A172 (cell line): ENCODE results near the gene MPZL1. TPM values are rescaled to one million over a fixed set of nuclear protein-coding genes. Genes with fewer than 3 reads are reported as not detected.
A peak's percentile ranks its signal among the peaks of the same experiment; 100 is the strongest.
"Not testable (repeated sequence)": the region's sequence is repeated elsewhere in the genome, so short reads cannot be mapped to it uniquely, and the experiment has no call there.

ENCODE experiments used
- DNase-seq: peaks from one replicate; pipeline ENCODE4 v3.0.0-alpha.2; 2015; ENCODE audit warnings: low spot score
- total RNA-seq: library from RNA; depleted of rRNA; stranded (reverse); fragments of >200 nt; shearing (Covaris generic); gene quantifications from 2 replicates; pipeline ENCODE4 v1.2.3, GENCODE V29; 2014

MPZL1 gene
- total RNA-seq, 1 experiment from 2014 or later = 126 TPM

- DNase-seq = no peak
Measured at GRCh38 chr1:167781558-167781957, 59.8 kb downstream of the MPZL1 start.

- DNase-seq = no peak
Measured at GRCh38 chr1:167782946-167783345, 61.2 kb downstream of the MPZL1 start.

DNA sequence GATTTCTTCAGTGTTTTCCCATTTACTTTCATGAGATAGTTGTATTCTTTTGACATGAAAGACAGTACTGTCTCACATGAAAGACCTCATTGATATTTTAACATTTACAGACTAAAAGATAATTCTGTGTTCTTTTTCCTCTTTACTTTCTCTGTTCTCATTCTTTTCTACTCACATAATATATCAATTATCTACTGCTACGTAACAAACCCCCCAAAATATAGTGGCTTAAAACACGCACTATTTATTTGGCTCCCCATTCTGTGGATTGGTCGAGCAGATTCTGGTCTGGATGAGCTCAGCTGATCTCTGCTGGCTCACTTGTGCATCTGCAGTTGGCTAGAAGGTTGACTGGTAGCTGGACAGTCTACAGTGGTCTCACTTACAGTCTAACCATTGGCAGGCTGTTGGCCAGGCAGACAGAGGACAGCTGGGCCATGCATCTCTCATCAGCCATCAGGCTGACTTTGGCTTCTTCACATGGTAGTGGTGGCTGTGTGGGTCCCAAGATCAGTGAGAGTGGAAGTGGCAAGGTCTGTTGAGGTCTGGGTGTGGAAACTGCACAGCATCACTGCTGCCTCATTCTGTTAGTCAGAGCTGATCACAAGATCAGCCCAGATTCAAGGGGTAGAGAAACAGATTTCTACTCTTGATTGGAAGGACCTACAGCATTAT lies 63.2 kb downstream of the MPZL1 start:
- DNase-seq = no peak

DNA sequence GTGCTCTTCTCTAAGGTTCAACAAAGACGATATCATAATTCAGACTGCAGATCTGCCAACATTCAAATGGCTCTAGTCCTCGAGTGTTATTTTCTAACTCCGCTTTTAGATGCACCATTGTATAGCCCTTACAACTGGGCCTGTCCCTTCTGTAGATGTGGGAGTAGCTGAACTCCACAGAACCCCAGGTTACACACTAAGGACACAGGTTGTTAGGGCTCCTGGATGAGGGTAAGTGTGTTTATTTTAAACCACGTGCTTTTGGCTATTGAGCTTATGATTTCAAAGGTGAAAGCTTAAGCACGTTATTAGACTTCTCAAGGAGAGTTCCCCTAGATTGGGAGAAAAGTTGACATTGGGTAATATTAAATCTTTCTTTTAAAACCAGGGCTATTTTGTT lies 64.7 kb downstream of the MPZL1 start:
- DNase-seq = no peak

- DNase-seq = no peak
Measured at GRCh38 chr1:167789501-167789900, 67.7 kb downstream of the MPZL1 start.

DNA sequence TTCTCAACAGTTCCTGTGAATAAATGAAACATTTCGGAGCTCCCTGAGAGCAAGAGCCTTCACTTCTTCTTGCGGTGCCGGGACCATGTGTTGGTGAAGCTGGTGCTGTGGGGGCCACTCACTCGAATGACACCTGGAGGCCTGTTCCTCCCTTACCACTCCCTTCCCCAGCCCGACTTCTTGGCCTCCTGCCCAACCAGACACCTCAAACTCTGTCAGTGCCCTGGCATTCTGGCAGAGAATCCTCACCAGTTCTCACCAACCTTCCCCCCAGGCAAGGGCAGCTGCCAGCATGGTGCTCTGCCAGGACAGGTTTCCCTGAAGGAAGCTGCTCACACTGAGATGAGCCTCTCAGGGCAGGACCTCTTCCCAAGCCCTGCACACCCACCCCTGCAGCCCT lies 68.3 kb downstream of the MPZL1 start:
- no peak for DNase-seq

- peak; percentile 16 for DNase-seq
Measured at GRCh38 chr1:167791281-167792187, 69.8 kb downstream of the MPZL1 start.

DNA sequence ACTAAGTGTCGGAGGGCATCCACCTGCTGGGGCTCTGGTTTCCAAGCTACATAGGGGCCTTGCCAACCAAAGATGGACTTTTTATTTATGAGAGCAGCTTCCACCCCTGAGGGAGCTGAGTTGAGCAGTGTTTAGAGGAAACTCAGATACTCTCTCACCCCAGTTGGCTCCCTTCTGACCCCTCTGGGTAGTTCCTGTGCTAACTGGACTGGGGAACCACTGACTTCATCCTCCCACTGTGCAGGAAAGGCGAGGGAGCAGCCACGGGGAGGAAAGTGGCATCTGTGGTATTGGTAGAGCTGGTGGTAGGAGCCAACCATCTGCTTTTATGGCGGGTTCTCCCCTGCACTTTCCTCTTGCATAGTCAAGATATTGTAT lies 70.4 kb downstream of the MPZL1 start:
- no peak for DNase-seq

DNA sequence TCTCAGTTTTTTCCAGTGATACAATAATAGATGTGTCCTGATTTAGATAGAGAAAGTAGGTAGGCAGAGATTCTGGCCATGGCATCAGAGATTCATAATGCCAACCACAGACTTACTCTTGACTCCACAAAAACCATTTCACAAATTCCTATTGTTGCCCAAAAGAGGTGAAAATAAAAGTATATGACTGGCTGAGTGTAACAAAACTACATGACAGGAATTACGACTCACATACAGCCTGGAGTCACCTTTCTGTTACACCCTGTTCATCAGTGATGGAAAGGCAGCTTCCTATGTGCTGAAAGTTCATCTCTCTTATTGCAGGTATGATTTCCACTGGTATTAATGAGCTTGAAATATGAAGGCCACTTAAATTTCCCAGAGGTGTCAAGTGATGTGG lies 72.3 kb downstream of the MPZL1 start:
- no peak for DNase-seq

- no peak for DNase-seq
Measured at GRCh38 chr1:167795810-167796740, 74.3 kb downstream of the MPZL1 start.

DNA sequence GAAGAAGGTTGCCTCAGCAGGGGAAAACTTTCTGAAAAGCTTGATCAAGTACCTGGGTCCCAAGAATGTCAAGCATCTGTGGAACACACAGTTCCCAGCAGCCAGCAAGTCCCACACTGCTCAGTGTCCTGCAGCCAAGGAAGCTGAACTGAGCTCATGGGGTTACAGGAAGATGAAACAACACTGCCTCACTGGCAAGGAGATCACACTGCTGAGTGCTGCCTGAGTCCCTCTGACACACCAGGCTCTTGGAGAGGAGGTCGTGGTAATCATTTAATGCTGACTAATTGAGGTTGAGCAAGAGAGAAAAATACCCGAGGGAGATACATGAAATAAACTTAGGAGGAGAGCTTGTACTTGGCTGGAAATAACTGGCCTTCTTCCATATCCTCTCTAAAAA lies 75.2 kb downstream of the MPZL1 start:
- peak; percentile 90 for DNase-seq

GRCh38 chr1:167798952-167799351 lies 77.2 kb downstream of the MPZL1 start:
- DNase-seq = no peak

DNA sequence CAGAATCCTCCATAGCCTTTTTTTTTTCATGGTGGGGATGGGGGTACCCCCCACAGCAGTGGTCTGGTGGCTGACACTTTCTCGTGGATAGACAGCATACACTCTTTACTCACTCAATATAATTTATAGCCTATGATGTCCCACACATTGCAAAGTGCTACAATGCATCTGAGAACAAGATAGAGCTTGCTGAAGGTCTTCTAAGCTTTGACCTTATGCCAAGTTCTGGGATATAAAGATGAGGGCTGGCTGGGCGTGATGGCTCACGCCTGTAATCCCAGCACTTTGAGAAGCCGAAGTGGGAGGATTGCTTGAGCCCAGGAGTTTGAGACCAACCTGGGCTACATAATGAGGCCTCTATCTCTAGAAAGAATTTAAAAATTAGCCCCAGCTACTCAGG lies 78.0 kb downstream of the MPZL1 start:
- DNase-seq = no peak

DNA sequence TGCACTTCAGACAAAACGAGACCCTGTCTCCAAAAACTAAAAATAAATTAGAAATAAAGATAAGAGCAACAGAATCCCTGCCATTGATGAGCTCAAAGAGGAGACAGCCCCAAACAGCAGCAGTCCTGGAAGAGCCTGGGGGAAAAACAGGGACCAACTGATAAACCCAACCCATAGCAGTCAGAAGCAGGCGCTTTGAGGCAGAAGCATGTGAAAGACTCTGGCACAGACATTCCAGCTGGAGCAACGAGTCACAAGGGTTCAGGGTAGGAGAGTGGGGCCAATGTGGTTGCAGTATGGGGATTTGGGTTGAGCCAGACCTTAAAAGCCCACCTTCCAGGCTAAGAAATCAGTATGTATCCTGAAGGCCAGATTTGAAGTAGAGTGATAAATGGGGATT lies 78.5 kb downstream of the MPZL1 start:
- DNase-seq = no peak

- DNase-seq = no peak
Measured at GRCh38 chr1:167802235-167802634, 80.5 kb downstream of the MPZL1 start.

DNA sequence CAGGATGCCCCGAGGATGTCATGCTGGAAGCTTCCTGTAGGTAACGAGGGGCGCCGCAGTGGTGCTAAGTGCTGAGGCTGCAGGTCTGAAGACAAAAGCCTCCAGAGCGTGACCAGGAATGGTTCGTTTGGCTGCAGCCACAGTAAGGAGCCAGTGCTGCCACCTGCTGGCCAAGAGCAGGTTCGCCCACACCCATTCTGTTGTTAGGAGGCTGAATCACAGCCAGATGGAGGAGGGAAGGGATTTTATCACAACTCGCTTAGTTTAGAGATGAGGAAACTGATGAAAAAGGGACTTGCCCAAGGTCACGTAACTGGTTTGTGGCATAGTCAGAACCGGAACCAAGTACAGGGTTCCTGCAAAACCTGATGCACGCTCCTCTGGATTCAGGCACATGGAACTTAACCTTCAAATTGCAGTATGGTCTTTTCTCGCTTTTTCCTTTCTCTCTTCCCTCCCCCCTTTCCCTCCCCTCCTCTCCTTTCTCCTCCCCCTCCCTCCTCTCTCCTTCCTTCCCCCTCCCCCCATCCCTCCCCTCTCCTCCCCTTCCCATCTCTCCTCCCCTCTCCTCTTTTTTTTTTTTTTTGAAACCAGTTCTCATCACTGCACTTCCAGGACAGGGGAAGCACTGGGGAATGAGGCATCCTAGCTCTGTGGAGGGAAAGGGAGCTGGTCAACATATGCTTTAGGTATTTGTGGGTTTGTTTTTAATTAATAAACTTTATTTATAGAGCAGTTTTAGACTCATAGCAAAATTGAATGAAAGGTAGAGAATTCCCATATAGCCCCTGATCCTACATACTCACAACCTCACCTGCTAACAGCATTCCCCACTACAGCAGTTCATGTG lies 81.8 kb downstream of the MPZL1 start:
- peak; percentile 96 for DNase-seq

DNA sequence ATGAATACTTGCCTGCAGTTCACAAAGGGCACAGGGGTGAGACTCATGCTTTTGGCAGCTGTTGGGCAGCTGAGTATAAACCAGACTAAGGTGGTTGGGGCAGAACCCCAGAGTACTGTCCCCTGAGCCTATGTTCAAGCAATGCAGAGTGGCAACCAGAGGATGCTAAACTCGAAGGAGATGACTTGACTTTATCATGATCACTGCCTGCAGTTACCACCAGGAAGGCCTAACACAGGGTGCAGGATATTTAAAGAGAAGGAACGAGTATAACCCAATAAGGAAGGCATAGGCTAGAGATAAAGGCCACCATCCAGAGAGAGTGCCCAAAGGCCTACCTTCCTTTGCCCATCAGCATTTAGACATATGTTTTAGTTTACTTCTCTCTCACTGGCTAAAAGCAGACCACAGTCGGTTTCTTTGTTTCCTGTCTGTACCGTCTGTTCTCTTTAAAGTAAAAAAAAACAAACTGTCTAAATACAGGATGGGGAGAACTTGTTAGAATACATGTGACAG lies 83.3 kb downstream of the MPZL1 start:
- DNase-seq = no peak

DNA sequence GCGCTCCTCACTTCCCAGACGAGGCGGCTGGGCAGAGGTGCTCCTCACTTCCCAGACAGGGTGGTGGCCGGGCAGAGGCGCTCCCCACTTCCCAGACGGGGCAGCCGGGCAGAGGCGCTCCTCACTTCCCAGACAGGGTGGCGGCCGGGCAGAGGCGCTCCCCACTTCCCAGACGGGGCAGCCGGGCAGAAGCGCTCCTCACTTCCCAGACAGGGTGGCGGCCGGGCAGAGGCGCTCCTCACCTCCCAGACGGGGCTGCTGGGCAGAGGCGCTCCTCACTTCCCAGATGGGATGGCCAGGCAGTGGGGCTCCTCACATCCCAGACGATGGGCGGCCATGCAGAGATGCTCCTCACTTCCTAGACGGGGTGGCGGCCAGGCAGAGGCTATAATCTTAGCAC lies 84.5 kb downstream of the MPZL1 start:
- not testable (repeated sequence) for DNase-seq

DNA sequence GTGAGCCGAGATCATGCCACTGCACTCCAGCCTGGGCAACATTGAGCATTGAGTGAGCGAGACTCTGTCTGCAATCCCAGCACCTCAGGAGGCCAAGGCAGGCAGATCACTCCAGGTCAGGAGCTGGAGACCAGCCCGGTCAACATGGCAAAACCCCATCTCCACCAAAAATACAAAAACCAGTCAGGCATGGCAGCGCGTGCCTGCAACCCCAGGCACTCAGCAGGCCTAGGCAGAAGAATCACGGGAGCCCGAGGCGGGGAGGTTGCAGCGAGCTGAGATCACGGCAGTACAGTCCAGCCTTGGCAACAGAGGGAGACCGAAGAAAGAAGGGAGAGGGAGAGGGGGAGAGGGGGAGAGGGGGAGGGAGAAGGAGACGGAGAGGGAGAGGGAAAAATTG lies 84.9 kb downstream of the MPZL1 start:
- DNase-seq = not testable (repeated sequence)

DNA sequence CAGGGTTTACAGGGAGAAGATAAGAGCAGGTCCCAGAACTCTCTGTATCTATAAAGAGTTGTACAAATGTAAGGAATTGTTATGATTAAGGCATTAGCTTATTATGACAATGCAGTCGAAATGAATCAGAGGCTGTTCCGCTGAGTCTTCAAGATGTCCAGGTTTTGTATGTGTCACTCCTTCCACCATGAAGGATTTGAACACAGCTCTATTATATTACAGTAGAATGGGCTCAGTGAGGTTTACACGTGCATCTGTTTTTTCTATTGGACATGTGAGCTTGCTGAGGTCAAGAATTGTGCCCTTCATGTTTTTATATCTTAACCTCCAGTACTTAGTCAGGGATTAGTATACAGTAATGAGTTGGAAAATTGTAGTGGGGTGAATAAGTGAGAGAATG lies 86.3 kb downstream of the MPZL1 start:
- DNase-seq = no peak

DNA sequence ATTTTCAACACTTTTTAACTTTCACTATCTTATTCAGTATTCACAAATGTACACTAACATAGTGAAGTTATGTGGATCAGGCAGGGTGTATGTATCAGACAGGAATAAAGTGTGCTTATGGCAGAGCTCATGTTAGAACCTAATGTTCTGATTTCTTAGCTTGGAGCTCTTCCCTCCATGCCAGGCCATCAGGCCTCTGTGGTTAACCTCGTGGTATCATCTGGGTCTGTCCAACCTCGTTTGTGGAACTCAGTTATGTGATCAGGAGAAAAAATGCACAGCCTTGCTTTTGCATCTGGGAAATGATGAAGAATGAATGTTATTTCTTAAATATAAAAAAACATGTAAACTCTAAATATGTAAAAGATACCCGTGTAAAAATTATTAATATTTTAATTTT lies 86.9 kb downstream of the MPZL1 start:
- DNase-seq = no peak
